B cell (primary cell): ENCODE measurements around the gene GTPBP6.

Source experiments
- EZH2 ChIP-seq: IDR thresholded peaks from 2 replicates; pipeline ENCODE4 v1.6.1; 2012; ENCODE audit warnings: borderline replicate concordance, low read depth, mild to moderate bottlenecking, moderate library complexity, low read length; ENCODE audit not compliant: insufficient read depth, poor library complexity, severe bottlenecking
- TF ChIP-seq, protein P1 (sequence below): fragments of 200-600 bp; IDR thresholded peaks from one replicate; pipeline ENCODE4 v1.8.0; 2022; ENCODE audit warnings: antibody characterized with exemption, mild to moderate bottlenecking

DNA sequence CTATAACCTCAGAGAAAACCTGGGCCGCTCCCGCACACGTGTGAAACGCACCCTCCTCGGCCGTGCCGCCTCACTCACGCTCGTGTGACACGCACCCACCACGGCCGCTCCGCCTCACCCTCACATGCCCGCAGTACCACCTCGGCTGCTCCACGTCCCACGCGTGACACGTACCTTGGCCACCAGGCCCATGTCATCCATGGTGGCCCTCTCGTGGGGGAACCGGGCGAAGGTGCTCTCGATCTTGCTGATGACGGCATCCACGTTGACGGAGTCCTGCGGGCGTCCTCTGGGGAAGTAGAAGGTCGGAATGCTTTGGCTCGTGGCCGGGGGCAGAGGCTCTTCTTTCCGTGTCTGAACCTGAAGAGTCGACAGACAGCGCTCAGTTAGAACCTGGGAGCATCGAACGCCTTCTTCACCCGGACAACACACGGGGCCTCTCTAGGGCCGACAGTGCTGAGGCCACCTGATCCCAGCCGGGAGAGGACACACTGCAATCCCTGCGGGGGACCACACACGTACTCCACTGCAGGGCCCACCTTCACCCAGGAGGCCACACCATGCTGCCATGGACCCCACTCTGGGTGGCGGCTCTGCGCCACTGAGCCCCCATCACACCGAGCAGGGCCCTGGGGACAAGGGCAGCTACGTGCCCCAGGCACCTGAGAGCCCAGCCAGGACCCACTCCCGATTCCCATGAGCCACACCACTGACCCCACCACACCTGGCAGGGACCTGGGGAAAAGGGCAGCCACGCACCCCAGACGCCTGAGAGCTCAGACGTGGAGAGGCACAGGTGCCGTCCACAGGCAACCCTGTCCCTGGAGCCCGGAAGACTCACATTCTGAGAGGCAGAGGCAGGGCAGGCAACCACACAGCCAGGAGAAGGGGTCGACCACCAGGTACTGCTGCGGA lies 42.9 kb upstream of the GTPBP6 start:
- TF ChIP-seq, protein P1, sequence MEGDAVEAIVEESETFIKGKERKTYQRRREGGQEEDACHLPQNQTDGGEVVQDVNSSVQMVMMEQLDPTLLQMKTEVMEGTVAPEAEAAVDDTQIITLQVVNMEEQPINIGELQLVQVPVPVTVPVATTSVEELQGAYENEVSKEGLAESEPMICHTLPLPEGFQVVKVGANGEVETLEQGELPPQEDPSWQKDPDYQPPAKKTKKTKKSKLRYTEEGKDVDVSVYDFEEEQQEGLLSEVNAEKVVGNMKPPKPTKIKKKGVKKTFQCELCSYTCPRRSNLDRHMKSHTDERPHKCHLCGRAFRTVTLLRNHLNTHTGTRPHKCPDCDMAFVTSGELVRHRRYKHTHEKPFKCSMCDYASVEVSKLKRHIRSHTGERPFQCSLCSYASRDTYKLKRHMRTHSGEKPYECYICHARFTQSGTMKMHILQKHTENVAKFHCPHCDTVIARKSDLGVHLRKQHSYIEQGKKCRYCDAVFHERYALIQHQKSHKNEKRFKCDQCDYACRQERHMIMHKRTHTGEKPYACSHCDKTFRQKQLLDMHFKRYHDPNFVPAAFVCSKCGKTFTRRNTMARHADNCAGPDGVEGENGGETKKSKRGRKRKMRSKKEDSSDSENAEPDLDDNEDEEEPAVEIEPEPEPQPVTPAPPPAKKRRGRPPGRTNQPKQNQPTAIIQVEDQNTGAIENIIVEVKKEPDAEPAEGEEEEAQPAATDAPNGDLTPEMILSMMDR, result no peak
- no peak for TF ChIP-seq EZH2
